KBM-7 (cell line): ENCODE data around the gene SBK3.
A peak's percentile ranks its signal among the peaks of the same experiment; 100 is the strongest.
"Not testable (repeated sequence)": the region's sequence is repeated elsewhere in the genome, so short reads cannot be mapped to it uniquely, and the experiment has no call there.

Source experiments
- DNase-seq: peaks from one replicate; pipeline ENCODE4 v3.0.0-alpha.2; 2015
- in situ Hi-C: fragments of 300-500 bp; cut with MboI; formaldehyde crosslinking; loops from 2 replicates; pipeline ENCODE4 v1.14.3; 2020; ENCODE audit warnings: low sequenced_read_pairs, low pct_unique_long_range_greater_than_20kb, mixed read lengths

The SBK3 gene

GRCh38 chr19:55578031-55578760 is 32.9 kb upstream of the SBK3 start:
- in situ Hi-C loops: no loop called here
- DNase-seq: no peak

- DNase-seq: no peak
- in situ Hi-C loops: no loop called here
These were observed 31.4 kb upstream of the SBK3 start for GRCh38 chr19:55576746-55577145.

- in situ Hi-C loops: not testable (repeated sequence)
These were observed 28.6 kb upstream of the SBK3 start for GRCh38 chr19:55573929-55574328.

GRCh38 chr19:55569477-55569876 is 24.1 kb upstream of the SBK3 start:
- in situ Hi-C loops, DNase-seq: not testable (repeated sequence)

More at GRCh38 chr19:55573929-55574328, 28.6 kb upstream of the SBK3 start:
- DNase-seq: not testable (repeated sequence)

GRCh38 chr19:55567708-55568328 is 22.5 kb upstream of the SBK3 start:
- DNase-seq: no peak
- in situ Hi-C loops: no loop called here

- in situ Hi-C loops: no loop called here
- DNase-seq: no peak
These were observed 21.5 kb upstream of the SBK3 start for GRCh38 chr19:55566823-55567222.

- DNase-seq: no peak
- in situ Hi-C loops: no loop called here
These were observed 17.9 kb upstream of the SBK3 start for GRCh38 chr19:55563261-55563690.

- in situ Hi-C loops: no loop called here
- no peak for DNase-seq
These were observed 14.3 kb upstream of the SBK3 start for GRCh38 chr19:55559684-55560083.

GRCh38 chr19:55554741-55555152 is 9.4 kb upstream of the SBK3 start:
- in situ Hi-C loops: no loop called here
- DNase-seq: no peak

- DNase-seq: no peak
- in situ Hi-C loops: no loop called here
These were observed 9.0 kb upstream of the SBK3 start for GRCh38 chr19:55554302-55554701.

GRCh38 chr19:55553217-55554182 is 8.2 kb upstream of the SBK3 start:
- in situ Hi-C loops: no loop called here
- DNase-seq: no peak

- in situ Hi-C loops: no loop called here
- DNase-seq: no peak
These were observed 7.3 kb upstream of the SBK3 start for GRCh38 chr19:55552620-55553019.

GRCh38 chr19:55552206-55552605 is 6.9 kb upstream of the SBK3 start:
- in situ Hi-C loops: no loop called here
- DNase-seq: no peak

- in situ Hi-C loops: no loop called here
- no peak for DNase-seq
These were observed 4.9 kb upstream of the SBK3 start for GRCh38 chr19:55550321-55550650.

GRCh38 chr19:55549500-55550320 is 4.4 kb upstream of the SBK3 start:
- no peak for DNase-seq
- in situ Hi-C loops: no loop called here

GRCh38 chr19:55546822-55547614 is 1.7 kb upstream of the SBK3 start:
- in situ Hi-C loops: no loop called here
- DNase-seq: peak; percentile 27

- no peak for DNase-seq
- in situ Hi-C loops: no loop called here
These were observed 668 bp upstream of the SBK3 start for GRCh38 chr19:55546011-55546410.

GRCh38 chr19:55544776-55545439 is 435 bp downstream of the SBK3 start:
- no peak for DNase-seq

More at GRCh38 chr19:55544776-55545439, 435 bp downstream of the SBK3 start:
- in situ Hi-C loops: no loop called here
